ENCODE measurements around the gene CIB4. TPM values are rescaled to one million over a fixed set of nuclear protein-coding genes. Genes with fewer than 3 reads are reported as not detected.

CIB4 gene
- total and polyA plus RNA-seq, 2 of the 13 experiments (the other 11 are each of a cell fraction or from before 2014, with no cell fraction given) = not detected

DNA sequence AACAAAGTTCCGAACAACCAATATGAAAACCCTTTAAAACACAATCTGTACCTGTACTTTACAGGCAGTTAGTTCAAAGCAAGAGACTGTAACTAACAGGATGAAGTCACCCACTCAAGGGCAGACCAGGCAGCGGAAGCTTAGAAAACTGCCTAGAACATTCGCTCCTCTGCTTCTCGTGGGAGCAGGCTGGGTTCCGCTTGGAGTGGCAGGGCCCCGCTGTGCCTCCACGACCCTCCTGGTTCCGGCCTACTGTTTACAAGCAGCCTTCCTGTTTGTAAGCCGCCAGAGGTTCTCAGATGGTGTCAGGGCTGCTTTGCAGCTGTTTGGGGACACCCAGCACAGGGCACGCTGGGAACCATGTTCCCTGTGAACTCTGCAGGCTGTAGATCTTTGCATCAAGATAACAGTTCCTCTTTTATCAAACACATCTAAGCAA, 31.3 kb downstream of the CIB4 start:
- in situ Hi-C loops (cut with HindIII; ENCODE audit: extremely low pct_ligation_motif_present, low pct_unique_long_range_greater_than_20kb) (loop anchor here (5.0 kb wide), 1 partner anchor 132 kb away; no protein-coding TSS in a partner anchor), intact Hi-C loops (cut with micrococcal nuclease; ENCODE audit: unreplicated experiment) (no loop called here)
- Histone ChIP-seq H3K4me3 (replicated peaks in 1 of 3; ENCODE audit: insufficient read depth in 1 of 3, low read depth in 2 of 3, low read length in 3 of 3) (no peak overlapping the region), H2AFZ (ENCODE audit: low read length) (no peak overlapping the region), H3K4me1 (ENCODE audit: insufficient read depth, low read length) (peaks cover 23% of the 10 kb centered on the region), H3K9me3 (ENCODE audit: low read length) (no peaks in the 10 kb centered on the region), H4K20me1 (ENCODE audit: insufficient read depth, low read length) (no peaks in the 10 kb centered on the region), H3K9ac (ENCODE audit: insufficient read depth, low read depth, low read length) (no peak overlapping the region), H3K27me3 (ENCODE audit: control insufficient read depth in 1 of 2, insufficient read depth in 2 of 2, low read length in 2 of 2) (peaks cover 2 to 48% of the 10 kb centered on the region in 2 experiments; a peak in 4 of 5 replicates), H3K4me2 (ENCODE audit: low read depth, low read length) (peak overlapping the region; percentile 43), H3K79me2 (ENCODE audit: insufficient read depth, low read length) (no peaks in the 10 kb centered on the region), H3K36me3 (replicated peaks in 1 of 2; ENCODE audit: control insufficient read depth in 1 of 2, insufficient read depth in 2 of 2, low read length in 2 of 2) (no peaks in the 10 kb centered on the region), H3K27ac (ENCODE audit: extremely low read length, insufficient read depth, low read length) (no peak overlapping the region)
- CTCF ChIA-PET (ENCODE audit: low intra/inter-chr PET ratio, low total read pairs) = interaction anchor here (7.6 kb wide), 1 partner anchor 135 kb away, joined by 118 read pairs; no protein-coding TSS in a partner anchor
- DNase-seq (ENCODE audit: low spot score) (no peak), ATAC-seq (peak; percentile 39), FAIRE-seq (no peak)
- POLR2A ChIA-PET = no interaction called here
- BruUV-seq (replicated peaks) = no TSS peak
- 23% methylated on average over 7 of the region's 10 CpGs for WGBS (ENCODE audit: low lambda C conversion rate)
- TF ChIP-seq RFX5 (IDR thresholded peaks at IDR 0.05; ENCODE audit: low read depth, low read length) (no peak), ETV5 (CRISPR knock-in tag; IDR thresholded peaks at IDR 0.05; ENCODE audit: borderline replicate concordance) (peak; percentile 14; the same call in 1 of the 2 replicates), ZBTB38 (CRISPR knock-in tag; IDR thresholded peaks at IDR 0.05) (0 out of 2 replicates have a peak, but pooled peaks have one; percentile 41), HHEX (CRISPR knock-in tag; IDR thresholded peaks at IDR 0.05) (no peak), LCORL (IDR thresholded peaks at IDR 0.05) (no peak), LCORL (CRISPR knock-in tag; IDR thresholded peaks at IDR 0.05) (0 out of 2 replicates have a peak, but pooled peaks have one; percentile 7), FOSL2 (CRISPR knock-in tag; IDR thresholded peaks at IDR 0.05) (no peak), MIER2 (CRISPR knock-in tag; IDR thresholded peaks at IDR 0.05) (no peak), THAP11 (CRISPR knock-in tag; IDR thresholded peaks at IDR 0.05) (no peak), ZNF354B (CRISPR knock-in tag; IDR thresholded peaks at IDR 0.05) (no peak), ZBTB7A (CRISPR knock-in tag; IDR thresholded peaks at IDR 0.05) (no peak), MAZ (IDR thresholded peaks at IDR 0.05; ENCODE audit: borderline replicate concordance, low read depth, low read length) (no peak), MAZ (CRISPR knock-in tag; IDR thresholded peaks at IDR 0.05; ENCODE audit: low read depth) (no peak), ZNF589 (CRISPR knock-in tag; conservative IDR thresholded peaks at IDR 0.05) (no peak)
- TF ChIP-seq, protein P1, sequence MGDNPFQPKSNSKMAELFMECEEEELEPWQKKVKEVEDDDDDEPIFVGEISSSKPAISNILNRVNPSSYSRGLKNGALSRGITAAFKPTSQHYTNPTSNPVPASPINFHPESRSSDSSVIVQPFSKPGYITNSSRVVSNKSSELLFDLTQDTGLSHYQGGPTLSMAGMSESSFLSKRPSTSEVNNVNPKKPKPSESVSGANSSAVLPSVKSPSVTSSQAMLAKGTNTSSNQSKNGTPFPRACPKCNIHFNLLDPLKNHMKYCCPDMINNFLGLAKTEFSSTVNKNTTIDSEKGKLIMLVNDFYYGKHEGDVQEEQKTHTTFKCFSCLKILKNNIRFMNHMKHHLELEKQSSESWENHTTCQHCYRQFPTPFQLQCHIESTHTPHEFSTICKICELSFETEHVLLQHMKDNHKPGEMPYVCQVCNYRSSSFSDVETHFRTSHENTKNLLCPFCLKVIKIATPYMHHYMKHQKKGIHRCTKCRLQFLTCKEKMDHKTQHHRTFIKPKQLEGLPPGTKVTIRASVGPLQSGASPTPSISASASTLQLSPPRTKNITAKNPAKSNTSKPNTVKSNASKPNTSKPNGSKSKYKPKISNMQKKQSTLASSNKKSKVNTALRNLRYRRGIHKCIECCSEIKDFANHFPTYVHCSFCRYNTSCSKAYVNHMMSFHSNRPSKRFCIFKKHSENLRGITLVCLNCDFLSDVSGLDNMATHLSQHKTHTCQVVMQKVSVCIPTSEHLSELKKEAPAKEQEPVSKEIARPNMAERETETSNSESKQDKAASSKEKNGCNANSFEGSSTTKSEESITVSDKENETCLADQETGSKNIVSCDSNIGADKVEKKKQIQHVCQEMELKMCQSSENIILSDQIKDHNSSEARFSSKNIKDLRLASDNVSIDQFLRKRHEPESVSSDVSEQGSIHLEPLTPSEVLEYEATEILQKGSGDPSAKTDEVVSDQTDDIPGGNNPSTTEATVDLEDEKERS (CRISPR knock-in tag; IDR thresholded peaks at IDR 0.05) = no peak
- TF ChIP-seq, protein P2, sequence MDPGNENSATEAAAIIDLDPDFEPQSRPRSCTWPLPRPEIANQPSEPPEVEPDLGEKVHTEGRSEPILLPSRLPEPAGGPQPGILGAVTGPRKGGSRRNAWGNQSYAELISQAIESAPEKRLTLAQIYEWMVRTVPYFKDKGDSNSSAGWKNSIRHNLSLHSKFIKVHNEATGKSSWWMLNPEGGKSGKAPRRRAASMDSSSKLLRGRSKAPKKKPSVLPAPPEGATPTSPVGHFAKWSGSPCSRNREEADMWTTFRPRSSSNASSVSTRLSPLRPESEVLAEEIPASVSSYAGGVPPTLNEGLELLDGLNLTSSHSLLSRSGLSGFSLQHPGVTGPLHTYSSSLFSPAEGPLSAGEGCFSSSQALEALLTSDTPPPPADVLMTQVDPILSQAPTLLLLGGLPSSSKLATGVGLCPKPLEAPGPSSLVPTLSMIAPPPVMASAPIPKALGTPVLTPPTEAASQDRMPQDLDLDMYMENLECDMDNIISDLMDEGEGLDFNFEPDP (CRISPR knock-in tag; conservative IDR thresholded peaks at IDR 0.05) = 0 out of 2 replicates have a peak, but pooled peaks have one; percentile 55
- TF ChIP-seq, protein P3, sequence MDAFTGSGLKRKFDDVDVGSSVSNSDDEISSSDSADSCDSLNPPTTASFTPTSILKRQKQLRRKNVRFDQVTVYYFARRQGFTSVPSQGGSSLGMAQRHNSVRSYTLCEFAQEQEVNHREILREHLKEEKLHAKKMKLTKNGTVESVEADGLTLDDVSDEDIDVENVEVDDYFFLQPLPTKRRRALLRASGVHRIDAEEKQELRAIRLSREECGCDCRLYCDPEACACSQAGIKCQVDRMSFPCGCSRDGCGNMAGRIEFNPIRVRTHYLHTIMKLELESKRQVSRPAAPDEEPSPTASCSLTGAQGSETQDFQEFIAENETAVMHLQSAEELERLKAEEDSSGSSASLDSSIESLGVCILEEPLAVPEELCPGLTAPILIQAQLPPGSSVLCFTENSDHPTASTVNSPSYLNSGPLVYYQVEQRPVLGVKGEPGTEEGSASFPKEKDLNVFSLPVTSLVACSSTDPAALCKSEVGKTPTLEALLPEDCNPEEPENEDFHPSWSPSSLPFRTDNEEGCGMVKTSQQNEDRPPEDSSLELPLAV (CRISPR knock-in tag; conservative IDR thresholded peaks at IDR 0.05; ENCODE audit: low read depth) = no peak

Measured in HepG2 (cell line).